GM21786 (cell line): Measurements from ENCODE around the gene PLPPR1.

Experiments used
- ATAC-seq: cut with Tn5 transposase; IDR thresholded peaks from one replicate; pipeline ENCODE4 v1.9.1; 2021; ENCODE audit not compliant: unreplicated experiment

Gene PLPPR1

DNA sequence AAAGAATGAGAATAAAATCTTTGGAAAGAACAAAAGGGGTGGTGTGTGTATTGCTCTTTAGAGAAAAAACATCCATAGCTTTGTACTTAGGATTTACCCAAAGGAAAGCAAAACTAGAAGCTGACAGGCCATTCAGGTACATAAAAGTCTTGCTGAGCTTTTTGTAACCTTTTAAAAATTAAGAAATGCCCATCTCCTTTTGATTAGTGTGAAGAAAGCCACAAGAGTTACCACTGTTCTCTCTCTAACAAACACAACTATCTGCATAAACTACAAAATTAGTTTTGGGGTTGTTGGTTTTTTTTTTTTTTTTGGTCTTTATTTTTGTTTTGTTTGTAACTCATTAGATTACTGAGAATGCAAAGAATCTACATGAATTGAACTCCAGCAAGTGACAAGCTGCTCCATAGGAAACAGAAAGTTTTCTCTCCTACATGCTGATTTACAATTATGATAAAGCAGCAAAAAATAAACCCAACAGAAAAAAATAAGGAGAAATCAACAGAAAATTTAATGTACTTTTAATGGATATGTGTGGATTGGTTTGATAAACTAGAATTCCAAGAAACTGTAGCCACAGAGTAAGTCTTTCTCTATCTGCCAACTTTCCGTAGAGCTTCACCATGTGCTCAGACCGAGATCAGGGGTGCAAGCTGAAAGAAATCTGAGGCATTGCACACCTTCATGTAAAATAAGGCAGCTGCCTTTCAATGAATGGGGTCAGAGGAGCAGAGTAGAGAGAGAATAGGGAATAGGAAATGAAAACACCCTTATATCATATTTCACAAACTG, 344.0 kb downstream of the PLPPR1 start:
- ATAC-seq, result no peak
